Measurements from ENCODE around the gene ST3GAL4. TPM values are rescaled to one million over a fixed set of nuclear protein-coding genes. Genes with fewer than 3 reads are reported as not detected.

Gene ST3GAL4
- total RNA-seq, 2 experiments from 2014 or later, result 14.3 to 18.8 TPM

- H3K79me2 ChIP-seq (ENCODE audit: insufficient read depth, low read depth, low read length), result no peaks in the 10 kb centered on the region
- no peaks in the 10 kb centered on the region for H3K9me3 ChIP-seq (ENCODE audit: low read length)
- H3K4me2 ChIP-seq (ENCODE audit: low read length), result no peak overlapping the region
- TF ChIP-seq EZH2phosphoT487 (IDR thresholded peaks at IDR 0.05; ENCODE audit: borderline replicate concordance, low read depth, low read length) (no peak), CTCF (conservative IDR thresholded peaks at IDR 0.05; ENCODE audit: low read length) (no peak)
- no peaks in the 10 kb centered on the region for H4K20me1 ChIP-seq (ENCODE audit: insufficient read depth, low read length)
- no TSS peak for BruUV-seq (replicated peaks)
- H3K27ac ChIP-seq (ENCODE audit: low read depth, low read length, poor library complexity, severe bottlenecking), result no peak overlapping the region
- POLR2A ChIA-PET, result interaction anchor here (1.2 to 1.4 kb wide), 2 partner anchors 13 to 19 kb away, joined by 4 to 6 read pairs; no protein-coding TSS in a partner anchor
- H3K36me3 ChIP-seq (ENCODE audit: insufficient read depth, low read length), result peaks cover 57% of the 10 kb centered on the region
- no peaks in the 10 kb centered on the region for H3K4me1 ChIP-seq (ENCODE audit: insufficient read depth, low read length, poor library complexity, severe bottlenecking)
- CTCF ChIA-PET (ENCODE audit: unreplicated experiment), result no interaction called here
- no peak for DNase-seq (ENCODE audit: low spot score)
- H3K4me3 ChIP-seq (ENCODE audit: low read depth, low read length, poor library complexity, severe bottlenecking), result no peak overlapping the region
- no peaks in the 10 kb centered on the region for H3K9me2 ChIP-seq (ENCODE audit: insufficient read depth, low read length)
- intact Hi-C loops (cut with micrococcal nuclease; ENCODE audit: unreplicated experiment), result no loop called here
- H2AFZ ChIP-seq (ENCODE audit: low read length), result no peak overlapping the region
Measured at GRCh38 chr11:126339863-126340434, 15.5 kb upstream of the ST3GAL4 start.

- Histone ChIP-seq H3K36me3 (ENCODE audit: insufficient read depth, low read length) (peaks cover 61% of the 10 kb centered on the region), H3K4me1 (ENCODE audit: insufficient read depth, low read length, poor library complexity, severe bottlenecking) (no peaks in the 10 kb centered on the region), H3K9me3 (ENCODE audit: low read length) (no peaks in the 10 kb centered on the region), H4K20me1 (ENCODE audit: insufficient read depth, low read length) (no peaks in the 10 kb centered on the region), H3K4me2 (ENCODE audit: low read length) (no peak overlapping the region), H3K4me3 (ENCODE audit: low read depth, low read length, poor library complexity, severe bottlenecking) (no peak overlapping the region), H3K9me2 (ENCODE audit: insufficient read depth, low read length) (no peaks in the 10 kb centered on the region), H2AFZ (ENCODE audit: low read length) (no peak overlapping the region), H3K79me2 (ENCODE audit: insufficient read depth, low read depth, low read length) (no peaks in the 10 kb centered on the region), H3K27ac (ENCODE audit: low read depth, low read length, poor library complexity, severe bottlenecking) (no peak overlapping the region)
- no peak for DNase-seq (ENCODE audit: low spot score)
- intact Hi-C loops (cut with micrococcal nuclease; ENCODE audit: unreplicated experiment), result no loop called here
- no TSS peak for BruUV-seq (replicated peaks)
- no peak for TF ChIP-seq EZH2phosphoT487 (IDR thresholded peaks at IDR 0.05; ENCODE audit: borderline replicate concordance, low read depth, low read length)
- CTCF ChIA-PET (ENCODE audit: unreplicated experiment), result no interaction called here
- POLR2A ChIA-PET, result interaction anchor here (1.4 kb wide), 1 partner anchor 12 kb away, joined by 6 read pairs; no protein-coding TSS in a partner anchor
Measured at GRCh38 chr11:126340960-126341606, 14.4 kb upstream of the ST3GAL4 start.

GRCh38 chr11:126341760-126342161 is 13.7 kb upstream of the ST3GAL4 start:
- no peak overlapping the region for H3K4me2 ChIP-seq (ENCODE audit: low read length)
- no peak overlapping the region for H2AFZ ChIP-seq (ENCODE audit: low read length)
- no peaks in the 10 kb centered on the region for H4K20me1 ChIP-seq (ENCODE audit: insufficient read depth, low read length)
- POLR2A ChIA-PET, result no interaction called here
- H3K9me2 ChIP-seq (ENCODE audit: insufficient read depth, low read length), result no peaks in the 10 kb centered on the region
- no peaks in the 10 kb centered on the region for H3K79me2 ChIP-seq (ENCODE audit: insufficient read depth, low read depth, low read length)
- H3K36me3 ChIP-seq (ENCODE audit: insufficient read depth, low read length), result peaks cover 67% of the 10 kb centered on the region
- DNase-seq (ENCODE audit: low spot score), result no peak
- no TSS peak for BruUV-seq (replicated peaks)
- no peaks in the 10 kb centered on the region for H3K4me1 ChIP-seq (ENCODE audit: insufficient read depth, low read length, poor library complexity, severe bottlenecking)
- H3K27ac ChIP-seq (ENCODE audit: low read depth, low read length, poor library complexity, severe bottlenecking), result no peak overlapping the region
- intact Hi-C loops (cut with micrococcal nuclease; ENCODE audit: unreplicated experiment), result no loop called here
- CTCF ChIA-PET (ENCODE audit: unreplicated experiment), result no interaction called here
- TF ChIP-seq EZH2phosphoT487 (IDR thresholded peaks at IDR 0.05; ENCODE audit: borderline replicate concordance, low read depth, low read length) (no peak), CTCF (conservative IDR thresholded peaks at IDR 0.05; ENCODE audit: low read length) (no peak)
- H3K4me3 ChIP-seq (ENCODE audit: low read depth, low read length, poor library complexity, severe bottlenecking), result no peak overlapping the region
- H3K9me3 ChIP-seq (ENCODE audit: low read length), result no peaks in the 10 kb centered on the region

All from OCI-LY7 (cell line).